HEK293 (cell line): Measurements from ENCODE around the gene MOB1B.

Source experiments
- ZBTB1 ChIP-seq: fragments of 450-650 bp; formaldehyde crosslinking; IDR thresholded peaks from 2 replicates; pipeline ENCODE4 v1.5.1; 2016; ENCODE audit warnings: missing biosample characterization, missing genetic modification characterization
- ZFP37 ChIP-seq: fragments of 450-650 bp; formaldehyde crosslinking; IDR thresholded peaks from 2 replicates; pipeline ENCODE4 v1.5.1; 2016; ENCODE audit warnings: missing biosample characterization, missing genetic modification characterization
- TF ChIP-seq, protein P1 (sequence below): fragments of 450-650 bp; formaldehyde crosslinking; IDR thresholded peaks from 2 replicates; pipeline ENCODE4 v1.5.1; 2017; ENCODE audit warnings: missing biosample characterization, mild to moderate bottlenecking, missing genetic modification characterization, moderate library complexity
- TF ChIP-seq, protein P2 (sequence below): fragments of 450-650 bp; formaldehyde crosslinking; IDR thresholded peaks from 2 replicates; pipeline ENCODE4 v1.5.1; 2016; ENCODE audit warnings: missing biosample characterization, missing genetic modification characterization

DNA sequence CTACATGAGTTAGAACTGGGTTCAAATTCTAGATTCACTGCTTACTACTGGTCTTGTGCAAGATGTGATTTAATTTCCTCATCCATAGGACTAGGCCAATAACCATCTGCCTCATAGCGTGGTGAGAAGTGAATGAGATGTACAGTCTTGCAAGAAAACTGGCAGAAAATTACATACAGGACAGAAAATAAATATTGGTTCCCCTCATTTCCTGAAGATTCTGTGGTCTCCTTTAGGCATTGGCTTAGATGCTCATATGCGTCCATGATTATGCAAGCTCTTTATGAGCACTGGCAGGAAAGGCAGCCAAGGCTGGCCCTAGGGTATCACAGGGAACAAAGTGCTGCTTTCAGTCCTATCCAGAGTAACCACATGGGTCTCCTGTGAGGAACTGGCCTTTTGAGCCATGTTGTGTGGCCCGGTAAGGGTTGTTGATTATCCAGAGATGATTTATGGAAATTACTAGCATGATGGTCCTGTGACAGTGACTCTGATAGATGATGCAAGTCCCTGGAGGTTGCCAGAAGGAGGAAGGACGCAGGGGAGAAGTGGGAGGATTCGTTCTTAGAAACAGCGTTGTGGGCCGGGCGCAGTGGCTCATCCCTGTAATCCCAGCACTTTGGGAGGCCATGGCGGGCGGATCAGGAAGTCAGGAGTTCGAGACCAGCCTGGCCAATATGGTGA, 9.9 kb upstream of the MOB1B start:
- TF ChIP-seq ZBTB1 (tag by site-specific recombination) = no peak
- TF ChIP-seq, protein P1, sequence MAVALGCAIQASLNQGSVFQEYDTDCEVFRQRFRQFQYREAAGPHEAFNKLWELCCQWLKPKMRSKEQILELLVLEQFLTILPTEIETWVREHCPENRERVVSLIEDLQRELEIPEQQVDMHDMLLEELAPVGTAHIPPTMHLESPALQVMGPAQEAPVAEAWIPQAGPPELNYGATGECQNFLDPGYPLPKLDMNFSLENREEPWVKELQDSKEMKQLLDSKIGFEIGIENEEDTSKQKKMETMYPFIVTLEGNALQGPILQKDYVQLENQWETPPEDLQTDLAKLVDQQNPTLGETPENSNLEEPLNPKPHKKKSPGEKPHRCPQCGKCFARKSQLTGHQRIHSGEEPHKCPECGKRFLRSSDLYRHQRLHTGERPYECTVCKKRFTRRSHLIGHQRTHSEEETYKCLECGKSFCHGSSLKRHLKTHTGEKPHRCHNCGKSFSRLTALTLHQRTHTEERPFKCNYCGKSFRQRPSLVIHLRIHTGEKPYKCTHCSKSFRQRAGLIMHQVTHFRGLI (tag by site-specific recombination) = no peak
- TF ChIP-seq, protein P2, sequence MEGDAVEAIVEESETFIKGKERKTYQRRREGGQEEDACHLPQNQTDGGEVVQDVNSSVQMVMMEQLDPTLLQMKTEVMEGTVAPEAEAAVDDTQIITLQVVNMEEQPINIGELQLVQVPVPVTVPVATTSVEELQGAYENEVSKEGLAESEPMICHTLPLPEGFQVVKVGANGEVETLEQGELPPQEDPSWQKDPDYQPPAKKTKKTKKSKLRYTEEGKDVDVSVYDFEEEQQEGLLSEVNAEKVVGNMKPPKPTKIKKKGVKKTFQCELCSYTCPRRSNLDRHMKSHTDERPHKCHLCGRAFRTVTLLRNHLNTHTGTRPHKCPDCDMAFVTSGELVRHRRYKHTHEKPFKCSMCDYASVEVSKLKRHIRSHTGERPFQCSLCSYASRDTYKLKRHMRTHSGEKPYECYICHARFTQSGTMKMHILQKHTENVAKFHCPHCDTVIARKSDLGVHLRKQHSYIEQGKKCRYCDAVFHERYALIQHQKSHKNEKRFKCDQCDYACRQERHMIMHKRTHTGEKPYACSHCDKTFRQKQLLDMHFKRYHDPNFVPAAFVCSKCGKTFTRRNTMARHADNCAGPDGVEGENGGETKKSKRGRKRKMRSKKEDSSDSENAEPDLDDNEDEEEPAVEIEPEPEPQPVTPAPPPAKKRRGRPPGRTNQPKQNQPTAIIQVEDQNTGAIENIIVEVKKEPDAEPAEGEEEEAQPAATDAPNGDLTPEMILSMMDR (tag by site-specific recombination) = no peak
- no peak for TF ChIP-seq ZFP37 (tag by site-specific recombination)
